Progenitor cell of endocrine pancreas (in vitro differentiated cells): ENCODE measurements around the gene TBC1D16. TPM values are rescaled to one million over a fixed set of nuclear protein-coding genes. Genes with fewer than 3 reads are reported as not detected.

Source experiments
- DNase-seq: peaks from one replicate; pipeline ENCODE4 v3.0.0; 2021; ENCODE audit warnings: low spot score; ENCODE audit not compliant: unreplicated experiment
- H3K27ac Mint-ChIP-seq: 2 replicates; pipeline ENCODE4 v1.8.0; 2021; ENCODE audit warnings: mild to moderate bottlenecking, moderate library complexity, mixed read lengths
- H3K27me3 Mint-ChIP-seq: 2 replicates; pipeline ENCODE4 v1.8.0; 2021; ENCODE audit warnings: mixed read lengths
- H3K36me3 Mint-ChIP-seq: 2 replicates; pipeline ENCODE4 v1.8.0; 2022; ENCODE audit warnings: mixed read lengths; ENCODE audit not compliant: insufficient read depth
- H3K4me1 Mint-ChIP-seq: 2 replicates; pipeline ENCODE4 v1.8.0; 2021; ENCODE audit warnings: low read depth, mixed read lengths
- H3K4me3 Mint-ChIP-seq: 2 replicates; pipeline ENCODE4 v1.8.0; 2021; ENCODE audit warnings: low read depth, mild to moderate bottlenecking, moderate library complexity, mixed read lengths
- H3K9me3 Mint-ChIP-seq: 2 replicates; pipeline ENCODE4 v1.8.0; 2021; ENCODE audit warnings: low read depth, mixed read lengths
- total RNA-seq: library from RNA; stranded (reverse); gene quantifications from 2 replicates; pipeline ENCODE4 v1.2.1, GENCODE V29; 2021
- TF ChIP-seq, protein P1 (sequence below): fragments of 200-600 bp; sonication (generic); IDR thresholded peaks from one replicate; pipeline ENCODE4 v1.5.0; 2021; ENCODE audit warnings: antibody characterized with exemption, mild to moderate bottlenecking; ENCODE audit not compliant: unreplicated experiment

TBC1D16 gene
- total RNA-seq, 1 donor from 2014 or later, result 85.1 TPM

DNA sequence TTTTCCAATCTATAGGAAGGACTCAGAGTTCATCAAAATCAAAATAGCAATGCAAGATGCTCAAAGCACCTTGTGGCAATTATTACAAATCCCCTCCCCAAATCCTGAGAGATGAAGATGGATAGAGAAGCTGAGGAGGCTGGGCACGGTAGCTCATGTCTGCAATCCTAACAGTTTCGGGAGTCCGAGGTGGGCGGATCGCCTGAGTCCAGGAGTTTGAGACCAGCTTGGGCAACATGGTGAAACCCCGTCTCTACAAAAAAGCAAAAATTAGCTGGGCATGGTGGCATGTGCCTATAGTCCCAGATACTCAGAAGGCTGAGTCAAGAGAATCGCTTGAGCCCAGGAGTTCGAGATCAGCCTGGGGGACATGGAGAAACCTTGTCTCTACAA, 8.6 kb downstream of the TBC1D16 start:
- no peaks in the 10 kb centered on the region for H3K27me3 Mint-ChIP-seq
- peaks cover 15% of the 10 kb centered on the region for H3K4me1 Mint-ChIP-seq
- no peak overlapping the region for H3K27ac Mint-ChIP-seq
- H3K9me3 Mint-ChIP-seq, result no peaks in the 10 kb centered on the region
- peaks cover 5% of the 10 kb centered on the region for H3K36me3 Mint-ChIP-seq
- DNase-seq, result no peak
- H3K4me3 Mint-ChIP-seq, result no peak overlapping the region
- TF ChIP-seq, protein P1, sequence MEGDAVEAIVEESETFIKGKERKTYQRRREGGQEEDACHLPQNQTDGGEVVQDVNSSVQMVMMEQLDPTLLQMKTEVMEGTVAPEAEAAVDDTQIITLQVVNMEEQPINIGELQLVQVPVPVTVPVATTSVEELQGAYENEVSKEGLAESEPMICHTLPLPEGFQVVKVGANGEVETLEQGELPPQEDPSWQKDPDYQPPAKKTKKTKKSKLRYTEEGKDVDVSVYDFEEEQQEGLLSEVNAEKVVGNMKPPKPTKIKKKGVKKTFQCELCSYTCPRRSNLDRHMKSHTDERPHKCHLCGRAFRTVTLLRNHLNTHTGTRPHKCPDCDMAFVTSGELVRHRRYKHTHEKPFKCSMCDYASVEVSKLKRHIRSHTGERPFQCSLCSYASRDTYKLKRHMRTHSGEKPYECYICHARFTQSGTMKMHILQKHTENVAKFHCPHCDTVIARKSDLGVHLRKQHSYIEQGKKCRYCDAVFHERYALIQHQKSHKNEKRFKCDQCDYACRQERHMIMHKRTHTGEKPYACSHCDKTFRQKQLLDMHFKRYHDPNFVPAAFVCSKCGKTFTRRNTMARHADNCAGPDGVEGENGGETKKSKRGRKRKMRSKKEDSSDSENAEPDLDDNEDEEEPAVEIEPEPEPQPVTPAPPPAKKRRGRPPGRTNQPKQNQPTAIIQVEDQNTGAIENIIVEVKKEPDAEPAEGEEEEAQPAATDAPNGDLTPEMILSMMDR, result no peak

DNA sequence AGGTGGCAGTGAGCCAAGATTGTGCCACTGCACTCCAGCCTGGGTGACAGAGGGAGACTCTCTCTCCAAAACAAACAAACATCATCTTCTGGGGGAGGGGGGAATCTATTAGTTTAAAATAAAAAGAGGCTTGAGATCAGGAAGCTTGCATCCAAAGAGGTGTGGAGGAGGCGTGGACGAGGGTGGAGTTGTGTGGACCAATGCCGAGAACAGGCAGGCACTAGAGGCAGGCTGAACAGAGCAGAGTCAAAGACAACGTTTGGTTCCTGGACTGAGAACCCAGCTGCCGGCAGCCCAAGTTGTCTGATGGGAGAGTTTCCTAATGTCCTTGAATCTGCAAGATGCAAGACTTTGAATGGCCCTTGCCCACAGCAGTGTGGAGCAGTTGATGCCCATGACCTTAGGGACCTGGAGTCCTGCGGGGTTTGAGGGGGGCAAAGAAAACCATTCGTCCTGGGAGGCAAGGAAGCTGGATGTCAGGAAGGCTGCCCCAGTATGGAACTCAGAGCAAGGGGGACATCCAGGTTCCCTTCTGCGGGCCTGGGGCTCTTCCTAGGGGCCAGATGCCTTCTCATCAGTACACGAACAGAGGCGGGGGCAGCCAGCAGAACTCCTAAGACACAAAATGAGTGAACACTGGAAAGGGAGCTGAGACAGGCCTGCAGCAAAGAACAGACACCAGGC, 9.2 kb downstream of the TBC1D16 start:
- Mint-ChIP-seq H3K4me1 (peaks cover 14% of the 10 kb centered on the region), H3K4me3 (no peak overlapping the region), H3K27ac (no peak overlapping the region), H3K27me3 (no peaks in the 10 kb centered on the region), H3K36me3 (peaks cover 5% of the 10 kb centered on the region), H3K9me3 (no peaks in the 10 kb centered on the region)
- DNase-seq, result no peak
- TF ChIP-seq, protein P1, result no peak

DNA sequence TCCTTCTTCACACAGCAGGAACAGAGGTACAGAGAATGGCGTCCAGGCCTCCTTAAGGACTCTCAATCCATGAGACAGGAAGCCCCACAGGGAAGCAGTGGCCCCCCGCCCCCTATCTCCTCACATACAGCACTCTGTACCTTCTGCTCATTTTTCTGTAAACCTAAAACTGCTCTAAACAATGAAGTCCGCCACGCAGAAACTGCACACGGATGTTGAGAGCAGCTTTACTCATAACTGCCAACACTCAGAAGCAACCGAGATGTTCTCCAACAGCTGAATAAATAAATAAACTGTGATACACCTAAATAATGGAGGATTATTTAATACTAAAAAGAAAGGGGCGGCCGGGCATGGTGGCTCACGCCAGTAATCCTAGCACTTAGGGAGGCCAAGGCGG, 9.9 kb downstream of the TBC1D16 start:
- Mint-ChIP-seq H3K9me3 (no peaks in the 10 kb centered on the region), H3K4me3 (no peak overlapping the region), H3K36me3 (peaks cover 5% of the 10 kb centered on the region), H3K27me3 (no peaks in the 10 kb centered on the region), H3K27ac (no peak overlapping the region), H3K4me1 (peaks cover 8% of the 10 kb centered on the region)
- no peak for DNase-seq
- TF ChIP-seq, protein P1, result no peak

DNA sequence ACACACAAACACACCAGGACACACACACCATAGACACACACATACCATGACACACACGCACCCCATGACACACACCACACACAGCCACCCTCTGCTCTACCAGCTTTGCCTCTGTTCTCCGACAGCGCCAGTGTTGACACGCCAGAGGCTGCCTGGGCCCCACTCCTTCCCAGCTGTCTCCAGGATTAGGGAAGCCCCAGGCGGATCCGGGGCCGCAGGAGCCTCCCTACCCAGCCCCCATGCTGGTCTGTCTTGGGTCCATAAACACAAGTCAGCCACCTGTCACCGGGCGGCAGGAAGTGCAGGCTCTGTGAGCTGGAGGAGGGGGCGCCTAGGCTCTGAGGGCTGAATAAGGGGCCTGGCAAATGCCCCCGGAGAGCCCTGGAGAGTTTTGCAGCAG, 10.5 kb downstream of the TBC1D16 start:
- H3K36me3 Mint-ChIP-seq, result peaks cover 5% of the 10 kb centered on the region
- no peaks in the 10 kb centered on the region for H3K9me3 Mint-ChIP-seq
- peaks cover 7% of the 10 kb centered on the region for H3K4me1 Mint-ChIP-seq
- no peak overlapping the region for H3K27ac Mint-ChIP-seq
- TF ChIP-seq, protein P1, result no peak
- no peak overlapping the region for H3K4me3 Mint-ChIP-seq
- no peak for DNase-seq
- H3K27me3 Mint-ChIP-seq, result no peaks in the 10 kb centered on the region

DNA sequence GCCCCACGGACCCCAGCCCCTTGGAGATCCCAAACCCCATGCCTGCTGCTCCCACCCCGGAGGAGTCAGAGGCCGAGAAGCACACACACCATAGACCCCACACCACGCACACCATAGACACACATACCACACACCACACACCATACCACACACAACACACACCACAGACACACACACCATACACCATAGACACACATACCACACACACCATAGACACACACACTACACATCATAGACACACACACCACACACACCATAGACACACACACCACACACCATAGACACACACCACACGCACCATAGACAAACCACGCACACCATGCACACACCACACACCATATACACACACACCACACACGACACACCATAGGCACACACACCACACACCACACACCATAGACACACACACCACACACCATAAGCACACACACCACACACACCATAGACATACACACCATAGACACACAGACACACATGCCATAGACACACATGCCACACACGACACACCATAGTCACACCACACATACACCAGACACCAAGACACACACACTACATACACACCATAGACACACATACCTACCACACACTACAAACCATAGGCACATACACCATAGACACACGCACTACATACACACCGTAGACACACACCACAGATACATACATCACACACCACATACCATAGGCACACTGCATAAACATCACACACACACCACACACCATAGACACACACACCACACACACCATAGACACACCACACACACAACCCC, 11.3 kb downstream of the TBC1D16 start:
- peaks cover 10% of the 10 kb centered on the region for H3K4me1 Mint-ChIP-seq
- H3K27me3 Mint-ChIP-seq, result no peaks in the 10 kb centered on the region
- peaks cover 5% of the 10 kb centered on the region for H3K36me3 Mint-ChIP-seq
- TF ChIP-seq, protein P1, result no peak
- no peak for DNase-seq
- no peaks in the 10 kb centered on the region for H3K9me3 Mint-ChIP-seq
- no peak overlapping the region for H3K4me3 Mint-ChIP-seq
- no peak overlapping the region for H3K27ac Mint-ChIP-seq
